IPS-18c (cell line): ENCODE measurements around the gene POLD1.
"Not testable (repeated sequence)": the region's sequence is repeated elsewhere in the genome, so short reads cannot be mapped to it uniquely, and the experiment has no call there.

ENCODE experiments used
- H3K4me3 ChIP-seq: 2 replicates; pipeline ENCODE4 v1.7.0; 2013; ENCODE audit warnings: low read depth, mild to moderate bottlenecking, low read length, moderate library complexity; ENCODE audit not compliant: insufficient read depth
- H3K9me3 ChIP-seq: one replicate; pipeline ENCODE4 v1.6.1; 2013; ENCODE audit warnings: mild to moderate bottlenecking, low read length, moderate library complexity; ENCODE audit not compliant: control insufficient read depth, insufficient read depth

Gene POLD1

DNA sequence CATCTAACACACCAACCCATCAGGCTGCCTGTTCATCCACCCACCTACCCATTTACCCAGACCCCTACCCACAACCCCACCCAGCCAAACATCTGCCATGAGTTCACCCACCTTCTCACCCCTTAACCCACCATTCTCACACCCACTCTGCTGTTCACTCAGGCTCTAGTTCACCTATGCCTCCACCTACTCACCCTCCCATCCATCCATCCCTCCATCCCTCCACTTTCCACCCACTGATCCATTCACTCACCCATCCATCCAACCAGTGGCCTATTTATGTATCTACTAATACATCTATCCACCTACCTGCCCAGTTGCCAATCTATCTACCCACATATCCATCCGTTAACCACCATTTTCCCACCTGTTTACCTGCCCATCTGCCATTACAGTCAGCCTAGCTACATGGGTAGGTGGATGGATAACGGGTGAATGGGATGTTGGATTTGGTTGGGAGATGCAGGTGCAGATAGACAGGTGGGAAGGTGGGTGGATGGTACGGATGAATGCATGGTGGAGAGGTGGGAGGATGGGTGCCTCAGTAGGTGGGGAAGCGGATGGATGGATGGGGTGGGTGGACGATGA, 53.8 kb downstream of the POLD1 start:
- Histone ChIP-seq H3K9me3 (no peaks in the 10 kb centered on the region), H3K4me3 (no peak overlapping the region)

DNA sequence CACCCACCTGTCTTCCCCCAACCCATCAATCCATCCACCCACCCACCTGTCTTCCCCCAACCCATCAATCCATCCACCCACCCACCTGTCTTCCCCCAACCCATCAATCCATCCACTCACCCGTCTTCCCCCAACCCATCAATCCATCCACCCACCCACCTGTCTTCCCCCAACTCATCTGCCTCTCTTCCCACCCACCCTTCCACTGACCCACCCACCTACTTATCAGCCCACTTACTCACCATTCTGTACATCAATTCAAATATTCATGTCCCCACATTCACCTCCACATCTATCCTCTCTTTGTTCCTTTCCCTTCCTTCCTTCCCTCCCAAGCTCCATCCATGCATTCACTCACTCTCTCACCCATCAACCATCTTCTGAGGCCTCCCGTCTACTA, 55.0 kb downstream of the POLD1 start:
- not testable (repeated sequence) for H3K4me3 ChIP-seq, H3K9me3 ChIP-seq

DNA sequence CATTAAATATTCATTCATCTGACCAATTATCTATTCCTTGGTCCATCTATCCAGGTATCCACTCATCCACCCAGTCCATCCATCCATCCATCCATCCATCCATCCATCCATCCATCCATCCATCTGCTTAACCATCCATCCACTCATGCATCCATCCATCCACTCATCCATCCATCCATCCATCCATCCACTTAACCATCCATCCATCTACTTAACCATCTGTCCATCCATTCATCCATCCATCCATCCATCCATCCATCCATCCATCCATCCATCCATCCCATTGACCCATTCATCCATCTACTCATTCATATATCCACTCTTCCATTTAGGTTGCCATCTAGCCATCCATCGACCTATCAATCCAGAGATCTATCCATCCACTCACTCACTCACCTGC, 59.9 kb downstream of the POLD1 start:
- Histone ChIP-seq H3K9me3 (peaks cover 2% of the 10 kb centered on the region), H3K4me3 (no peak overlapping the region)

DNA sequence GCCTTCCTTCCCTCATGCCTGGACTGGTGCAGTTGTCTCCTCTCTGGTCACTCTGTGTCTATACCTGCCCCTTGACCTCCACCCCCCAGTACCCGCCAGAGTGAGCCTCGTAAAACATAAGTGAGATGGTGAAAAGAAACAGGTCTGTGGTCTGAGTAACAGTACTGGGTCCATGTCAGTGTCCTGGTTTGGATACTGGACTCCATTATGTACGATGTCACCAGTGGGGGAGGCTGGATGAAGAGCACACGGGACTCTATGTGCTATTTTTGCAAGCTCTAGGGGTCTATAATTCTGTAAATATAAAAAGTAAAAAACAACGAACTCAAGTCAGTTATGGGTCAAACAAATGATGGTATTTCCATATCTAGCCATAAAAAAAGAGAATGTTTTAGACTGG, 62.9 kb downstream of the POLD1 start:
- H3K4me3 ChIP-seq: no peak overlapping the region
- peaks cover 2% of the 10 kb centered on the region for H3K9me3 ChIP-seq

DNA sequence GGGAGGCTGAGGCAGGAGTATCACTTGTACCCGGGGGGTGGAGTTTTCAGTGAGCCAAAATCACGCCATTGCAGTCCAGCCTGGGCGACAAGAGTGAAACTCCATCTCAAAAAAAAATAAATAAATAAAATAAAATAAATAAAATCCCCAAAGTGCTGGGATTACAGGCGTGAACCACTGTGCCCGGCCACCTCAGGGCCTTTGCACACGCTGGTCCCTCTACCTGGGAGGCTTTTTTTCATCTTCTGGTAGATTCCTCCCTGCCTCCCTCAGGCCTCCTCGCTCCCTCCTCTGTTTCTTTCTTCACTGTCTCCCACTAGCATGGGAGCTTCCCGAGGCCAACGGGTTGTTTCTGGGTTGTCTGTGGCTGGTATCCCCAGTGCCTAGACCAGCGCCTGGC, 63.6 kb downstream of the POLD1 start:
- H3K9me3 ChIP-seq: peaks cover 2% of the 10 kb centered on the region
- H3K4me3 ChIP-seq: no peak overlapping the region

DNA sequence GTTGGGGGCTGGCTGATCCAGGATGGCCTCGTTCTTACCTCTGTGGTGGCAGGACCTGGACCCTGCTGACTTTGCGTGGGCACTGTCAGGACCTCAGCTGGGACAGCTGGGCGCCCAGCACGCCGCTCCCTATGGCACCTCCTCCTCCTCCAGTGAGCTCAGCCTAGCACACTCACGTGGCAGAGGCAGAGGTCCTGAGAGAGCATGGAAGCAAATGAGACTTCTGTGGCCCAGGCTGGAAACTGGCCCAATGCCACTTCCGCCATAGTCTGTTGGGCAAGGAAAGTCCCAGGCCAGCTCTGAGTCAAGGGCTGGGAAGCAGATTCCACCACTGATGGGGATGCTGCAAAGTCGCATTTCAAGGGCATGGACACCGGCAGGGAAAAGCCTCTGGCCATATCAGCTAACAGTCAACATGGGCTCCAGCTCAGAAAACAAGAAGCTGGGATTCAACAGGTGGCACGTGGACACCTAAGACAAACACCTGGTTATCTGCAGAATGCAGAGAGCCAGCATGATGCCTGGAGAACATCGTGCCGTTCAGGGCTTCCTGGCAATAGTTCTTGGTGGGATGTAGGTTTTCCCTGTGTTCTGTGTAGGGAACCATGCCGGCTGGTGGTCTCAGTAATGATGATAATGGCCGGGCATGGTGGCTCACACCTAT, 65.2 kb downstream of the POLD1 start:
- Histone ChIP-seq H3K9me3 (peaks cover 2% of the 10 kb centered on the region), H3K4me3 (no peak overlapping the region)

DNA sequence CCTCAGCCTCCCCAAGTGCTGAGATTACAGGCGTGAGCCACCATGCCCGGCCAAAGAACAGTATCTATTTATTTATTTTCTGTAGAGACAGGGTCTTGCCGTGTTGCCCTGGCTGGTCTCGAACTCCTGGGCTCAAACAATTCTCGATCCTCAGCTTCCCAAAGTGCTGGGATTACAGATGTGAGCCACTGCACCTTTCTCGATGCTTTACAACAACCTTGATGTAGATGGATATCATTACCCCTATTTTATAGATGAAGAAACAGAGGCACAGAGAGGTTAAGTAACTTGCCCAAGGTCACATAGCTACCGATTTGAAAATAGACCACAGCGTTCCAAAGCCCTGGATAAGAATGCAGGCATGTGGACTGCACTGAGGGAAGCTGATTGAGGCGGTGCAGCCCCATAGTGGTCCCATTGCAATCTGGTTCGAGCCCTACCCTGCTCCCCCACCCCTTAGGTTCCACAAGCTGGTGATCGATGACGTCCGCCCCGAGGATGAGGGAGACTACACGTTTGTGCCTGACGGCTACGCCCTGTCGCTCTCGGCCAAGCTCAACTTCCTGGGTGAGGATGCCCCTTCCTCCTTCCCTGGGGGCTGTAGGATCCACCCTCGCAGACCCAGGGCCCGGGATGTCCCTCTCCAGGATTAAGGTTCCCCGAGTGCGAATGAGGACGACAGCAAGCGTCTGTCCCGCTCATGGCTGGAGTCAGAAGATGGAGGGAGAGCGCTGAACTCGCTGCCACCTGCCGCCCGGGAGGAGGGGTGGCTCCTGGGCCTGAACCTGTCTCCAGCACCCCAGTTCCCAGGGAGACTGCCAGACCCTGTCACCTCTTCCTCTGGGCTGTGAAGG, 66.4 kb downstream of the POLD1 start:
- no peak overlapping the region for H3K4me3 ChIP-seq
- H3K9me3 ChIP-seq: peaks cover 2% of the 10 kb centered on the region

DNA sequence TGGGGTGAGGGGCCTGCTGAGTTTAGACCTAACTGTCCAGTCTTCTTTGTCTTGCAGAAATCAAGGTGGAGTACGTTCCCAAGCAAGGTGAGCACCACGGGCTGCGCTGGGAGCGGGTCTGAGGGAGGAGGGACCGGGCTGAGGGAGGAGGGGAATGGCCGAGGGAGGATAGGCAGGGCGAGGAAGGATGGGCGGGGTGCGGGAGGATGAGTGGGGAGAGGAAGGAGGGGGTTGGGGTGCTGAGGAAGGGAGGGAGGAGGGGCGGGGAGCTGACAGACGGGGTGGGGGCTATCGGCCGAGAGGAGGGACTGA, 67.0 kb downstream of the POLD1 start:
- peaks cover 2% of the 10 kb centered on the region for H3K9me3 ChIP-seq
- no peak overlapping the region for H3K4me3 ChIP-seq

DNA sequence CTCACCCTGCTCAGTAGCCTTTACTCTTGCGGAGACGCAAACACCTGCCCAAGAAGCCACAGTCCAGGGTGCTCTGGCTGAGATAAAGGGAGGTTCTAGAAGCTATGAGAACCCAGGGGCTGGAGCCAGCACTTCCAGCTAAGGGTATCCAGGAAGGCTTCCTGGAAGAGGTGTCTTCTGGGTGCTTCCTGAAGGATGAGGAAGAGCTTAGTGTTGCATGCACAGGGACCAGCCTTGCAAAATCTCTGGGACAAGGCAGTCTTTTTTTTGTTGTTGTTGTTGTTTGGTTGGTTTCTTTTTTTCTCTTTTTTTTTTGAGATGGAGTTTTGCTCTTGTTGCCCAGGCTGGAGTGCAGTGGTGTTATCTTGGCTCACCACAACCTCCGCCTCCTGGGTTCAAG, 69.1 kb downstream of the POLD1 start:
- no peaks in the 10 kb centered on the region for H3K9me3 ChIP-seq
- H3K4me3 ChIP-seq: no peak overlapping the region

DNA sequence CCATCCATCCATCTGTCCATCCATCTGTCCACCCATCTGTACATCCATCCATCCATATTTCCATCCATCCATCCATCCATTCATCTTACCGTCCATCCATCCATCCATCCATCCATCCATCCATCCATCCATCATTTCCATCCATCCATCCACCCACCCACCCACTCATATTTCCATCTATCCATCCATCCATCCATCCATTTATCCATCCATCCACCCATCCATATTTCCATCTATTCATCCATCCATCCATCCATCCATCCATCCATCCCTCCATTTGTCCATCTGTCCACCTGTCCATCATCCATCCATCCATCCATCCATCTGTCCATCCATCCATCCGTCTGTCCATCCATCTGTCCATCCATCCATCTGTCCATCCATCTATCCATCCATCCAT, 71.8 kb downstream of the POLD1 start:
- no peaks in the 10 kb centered on the region for H3K9me3 ChIP-seq
- no peak overlapping the region for H3K4me3 ChIP-seq

DNA sequence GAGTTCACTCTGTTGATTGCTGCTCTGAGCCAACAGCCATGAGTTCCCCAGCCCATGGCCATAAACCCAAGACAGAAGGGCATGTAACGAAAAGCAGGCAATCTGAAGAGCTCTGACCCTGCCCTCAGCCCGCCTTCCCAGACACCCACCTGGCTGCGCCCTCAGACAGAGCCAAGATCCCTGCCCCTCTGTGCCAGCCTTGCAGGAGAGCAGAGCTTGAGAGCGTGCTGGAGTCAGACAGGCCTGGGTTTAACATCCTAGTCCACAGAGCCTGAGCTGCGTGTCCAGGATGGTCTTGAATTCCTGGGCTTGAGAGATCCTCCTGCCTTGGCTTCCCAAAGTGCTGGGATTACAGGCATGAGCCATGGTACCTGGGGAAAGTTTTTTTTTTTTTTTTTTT, 73.2 kb downstream of the POLD1 start:
- Histone ChIP-seq H3K9me3 (no peaks in the 10 kb centered on the region), H3K4me3 (no peak overlapping the region)

DNA sequence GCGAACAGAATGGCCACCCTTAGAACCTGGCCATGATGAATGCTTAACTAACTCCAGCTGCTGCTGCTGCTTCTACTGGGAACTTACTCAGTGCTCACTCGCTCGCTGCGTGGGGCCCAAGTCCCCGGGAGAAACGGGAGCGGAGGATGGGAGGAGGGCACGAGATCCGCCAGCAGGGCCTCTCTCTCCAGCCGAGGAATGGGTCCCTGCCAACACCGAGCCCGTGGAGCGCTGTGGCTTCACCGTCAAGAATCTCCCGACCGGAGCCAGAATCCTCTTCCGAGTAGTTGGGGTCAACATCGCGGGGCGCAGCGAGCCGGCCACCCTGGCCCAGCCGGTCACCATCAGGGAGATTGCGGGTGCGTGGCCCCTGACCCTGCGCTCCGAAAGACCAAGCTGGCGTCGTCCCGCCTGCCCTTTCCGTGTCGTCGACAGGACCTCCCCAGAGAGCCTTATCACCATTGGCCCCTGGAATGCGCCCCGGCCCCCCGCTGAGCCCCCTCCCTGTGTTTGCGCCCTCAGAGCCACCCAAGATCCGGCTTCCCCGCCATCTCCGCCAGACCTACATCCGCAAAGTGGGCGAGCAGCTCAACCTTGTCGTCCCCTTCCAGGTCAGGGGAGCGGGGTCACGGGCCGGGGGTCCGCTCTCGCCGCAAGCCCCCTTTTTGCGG, 74.4 kb downstream of the POLD1 start:
- no peaks in the 10 kb centered on the region for H3K9me3 ChIP-seq
- H3K4me3 ChIP-seq: no peak overlapping the region

DNA sequence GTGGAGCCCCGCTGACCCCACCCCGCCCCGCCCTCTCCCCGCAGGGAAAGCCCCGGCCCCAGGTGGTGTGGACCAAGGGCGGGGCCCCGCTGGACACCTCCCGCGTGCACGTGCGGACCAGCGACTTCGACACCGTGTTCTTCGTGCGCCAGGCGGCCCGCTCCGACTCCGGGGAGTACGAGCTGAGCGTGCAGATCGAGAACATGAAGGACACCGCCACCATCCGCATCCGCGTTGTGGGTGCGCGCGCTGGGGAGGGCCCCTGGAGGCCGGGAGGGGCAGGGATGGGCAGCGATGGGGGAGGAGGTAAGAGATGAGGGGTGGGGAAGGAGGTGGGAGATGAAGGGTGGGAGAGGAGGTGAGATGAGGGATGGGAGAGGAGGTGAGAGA, 74.9 kb downstream of the POLD1 start:
- H3K9me3 ChIP-seq: no peaks in the 10 kb centered on the region
- H3K4me3 ChIP-seq: no peak overlapping the region

DNA sequence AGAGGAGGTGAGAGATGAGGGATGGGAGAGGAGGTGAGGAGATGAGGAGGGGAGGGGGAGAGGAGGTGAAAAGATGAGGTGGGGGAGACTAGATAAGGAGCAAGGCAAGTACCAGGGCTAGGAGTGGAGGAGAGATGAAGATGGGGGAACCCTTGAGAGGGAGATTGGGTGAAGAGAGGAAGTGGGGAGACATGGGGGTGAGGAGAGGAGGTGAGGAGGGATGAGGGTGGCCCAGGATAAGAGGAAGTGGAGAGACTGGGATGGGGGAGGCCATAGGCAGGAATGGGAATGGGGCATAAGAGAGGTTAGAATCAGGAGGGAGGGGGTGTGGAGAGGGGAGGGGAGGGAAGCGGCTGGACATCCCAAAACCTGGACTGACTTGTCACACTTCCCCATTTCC, 75.5 kb downstream of the POLD1 start:
- Histone ChIP-seq H3K4me3 (no peak overlapping the region), H3K9me3 (no peaks in the 10 kb centered on the region)

DNA sequence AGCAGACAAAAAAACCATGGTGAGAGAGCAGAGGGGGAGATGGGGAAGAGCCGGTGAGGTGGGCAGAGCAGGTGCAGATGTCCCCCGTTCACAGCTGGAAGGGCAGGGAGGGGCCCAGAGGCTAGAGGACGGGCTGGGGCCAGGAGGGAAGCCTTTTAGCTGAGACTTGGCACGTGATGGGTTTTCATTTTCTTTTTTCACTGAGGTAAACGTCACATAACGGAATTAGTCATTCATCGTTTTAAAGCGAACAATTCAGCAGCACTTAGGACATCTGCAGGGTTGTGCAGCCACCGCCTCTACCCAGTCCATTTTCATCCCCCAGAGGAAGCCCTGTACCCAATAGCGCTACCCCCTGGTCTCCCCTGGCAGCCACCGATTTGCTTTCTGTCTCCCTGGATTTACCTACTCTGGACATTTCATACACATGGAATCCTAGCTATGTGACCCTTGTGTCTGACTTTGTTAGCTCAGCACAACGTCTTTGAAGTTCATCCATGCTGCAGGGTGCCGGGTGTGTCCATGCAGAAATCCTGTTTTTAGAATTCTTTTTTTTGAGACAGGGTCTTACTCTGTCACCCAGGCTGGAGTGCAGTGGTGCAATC, 76.1 kb downstream of the POLD1 start:
- H3K4me3 ChIP-seq: no peak overlapping the region
- no peaks in the 10 kb centered on the region for H3K9me3 ChIP-seq

DNA sequence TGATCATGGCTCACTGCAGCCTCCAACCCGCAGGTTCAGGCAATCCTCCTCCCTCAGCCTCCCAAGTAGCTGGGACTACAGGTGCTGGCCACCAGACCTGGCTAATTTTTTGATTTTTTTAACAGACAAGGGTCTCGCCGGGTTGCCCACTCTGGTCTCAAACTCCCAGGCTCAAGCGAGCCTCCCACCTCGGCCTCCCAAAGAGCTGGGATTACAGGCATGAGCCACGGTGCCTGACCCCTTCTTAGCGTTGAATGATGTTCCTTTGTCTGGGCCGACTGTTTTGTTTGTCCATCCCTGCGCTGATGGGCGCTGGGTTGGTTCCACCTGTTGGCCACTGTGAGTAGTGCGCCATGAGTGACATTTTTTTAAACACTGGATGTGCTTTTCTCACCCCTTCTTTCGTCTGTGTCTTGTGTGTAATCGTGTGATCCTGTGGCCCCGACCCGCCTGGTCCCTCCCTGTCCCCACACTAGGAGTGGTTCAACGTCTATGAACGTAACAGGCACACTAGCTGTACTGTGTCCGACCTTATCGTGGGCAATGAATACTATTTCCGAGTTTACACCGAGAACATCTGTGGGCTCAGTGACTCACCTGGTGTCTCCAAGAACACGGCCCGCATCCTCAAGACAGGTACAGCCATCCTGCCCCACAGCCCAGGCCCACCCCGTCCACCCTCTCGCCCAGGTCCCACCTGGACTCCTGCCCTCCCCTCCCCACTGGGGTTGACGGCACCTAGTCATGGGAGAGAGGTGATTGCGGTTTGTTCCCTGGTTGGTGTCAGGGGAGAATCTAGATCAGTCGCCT, 77.1 kb downstream of the POLD1 start:
- Histone ChIP-seq H3K9me3 (no peaks in the 10 kb centered on the region), H3K4me3 (no peak overlapping the region)

DNA sequence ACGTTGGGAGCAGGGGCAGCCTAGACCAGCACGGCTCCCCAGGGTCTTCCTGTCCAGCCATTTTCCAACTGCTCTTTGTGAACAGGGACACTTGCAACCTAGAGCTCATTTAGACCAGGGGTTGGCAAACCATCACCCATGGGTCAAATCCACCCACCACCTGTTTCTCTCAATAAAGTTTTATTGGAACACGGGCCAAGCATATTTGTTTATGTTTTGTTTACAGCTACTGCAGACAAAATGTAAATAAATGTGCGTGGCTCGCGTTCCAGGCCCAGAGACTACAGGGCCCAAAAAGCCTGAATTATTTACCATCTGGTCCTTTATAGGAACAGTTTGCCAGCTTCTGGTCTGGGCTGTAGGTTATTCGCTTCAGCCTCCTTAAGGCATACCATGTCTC, 78.8 kb downstream of the POLD1 start:
- Histone ChIP-seq H3K9me3 (no peaks in the 10 kb centered on the region), H3K4me3 (no peak overlapping the region)
